Ectodermal cell (in vitro differentiated cells): ENCODE results near the gene USH1C.

Experiments used
- H3K27ac ChIP-seq: 2 replicates; pipeline ENCODE4 v1.7.0; 2013; ENCODE audit warnings: mild to moderate bottlenecking, low read depth, low read length; ENCODE audit not compliant: insufficient read depth, poor library complexity, severe bottlenecking
- H3K27me3 ChIP-seq: 2 replicates; pipeline ENCODE4 v1.7.0; 2013; ENCODE audit warnings: mild to moderate bottlenecking, low read length; ENCODE audit not compliant: insufficient read depth, control insufficient read depth, poor library complexity, severe bottlenecking
- H3K36me3 ChIP-seq: one replicate; pipeline ENCODE4 v1.7.0; 2013; ENCODE audit warnings: low read length; ENCODE audit not compliant: control insufficient read depth, insufficient read depth
- H3K4me1 ChIP-seq: one replicate; pipeline ENCODE4 v1.7.0; 2013; ENCODE audit warnings: low read length; ENCODE audit not compliant: control insufficient read depth, insufficient read depth
- H3K4me3 ChIP-seq: 2 replicates; pipeline ENCODE4 v1.7.0; 2013; ENCODE audit warnings: low read depth, low read length, control low read depth; ENCODE audit not compliant: insufficient read depth
- H3K9me3 ChIP-seq: 2 replicates; pipeline ENCODE4 v1.7.0; 2013; ENCODE audit warnings: mild to moderate bottlenecking, low read length, moderate library complexity; ENCODE audit not compliant: control insufficient read depth
- WGBS, 2 experiments: methylation state at CpG; one replicate each; pipeline ENCODE4 v1.1.7; 2013; ENCODE audit warnings: missing lambda C conversion rate in 2 of 2; 5-methylcytosine and 5-hydroxymethylcytosine counted together

The USH1C gene

DNA sequence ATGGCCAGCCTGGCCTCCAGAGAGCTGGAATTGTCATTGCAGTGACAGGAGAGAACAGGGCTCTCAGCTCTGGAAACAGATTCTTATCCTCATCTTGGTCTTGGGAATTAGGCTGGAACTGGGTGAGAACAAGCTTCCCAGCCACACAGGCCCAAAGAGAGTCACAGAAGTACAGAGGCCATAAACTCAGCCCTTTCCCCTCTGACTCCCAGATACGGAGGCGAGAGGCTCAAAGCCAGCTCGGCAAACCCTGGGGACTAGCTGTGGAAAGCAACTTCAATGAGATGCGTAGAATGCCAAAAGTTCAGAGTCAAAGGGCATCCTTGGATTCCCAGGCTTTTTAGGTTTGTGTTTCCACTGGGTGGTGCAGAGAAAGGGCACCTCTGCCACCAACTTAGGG, 53.3 kb downstream of the USH1C start:
- Histone ChIP-seq H3K27me3 (no peaks in the 10 kb centered on the region), H3K9me3 (no peaks in the 10 kb centered on the region), H3K4me1 (no peaks in the 10 kb centered on the region), H3K36me3 (no peaks in the 10 kb centered on the region), H3K4me3 (no peak overlapping the region), H3K27ac (no peak overlapping the region)
- WGBS, 2 experiments: 76 to 79% methylated on average over 4 of the region's 4 CpGs

GRCh38 chr11:17490232-17490631, 54.0 kb downstream of the USH1C start:
- H3K36me3 ChIP-seq: no peaks in the 10 kb centered on the region
- 93 to 94% methylated on average over 6 of the region's 6 CpGs for whole genome bisulfite sequencing, 2 experiments
- no peaks in the 10 kb centered on the region for H3K27me3 ChIP-seq
- no peaks in the 10 kb centered on the region for H3K4me1 ChIP-seq
- H3K27ac ChIP-seq: no peak overlapping the region
- H3K4me3 ChIP-seq: no peak overlapping the region
- H3K9me3 ChIP-seq: no peaks in the 10 kb centered on the region

GRCh38 chr11:17489751-17490150, 54.5 kb downstream of the USH1C start:
- no peaks in the 10 kb centered on the region for H3K36me3 ChIP-seq
- H3K27me3 ChIP-seq: no peaks in the 10 kb centered on the region
- H3K27ac ChIP-seq: no peak overlapping the region
- no peaks in the 10 kb centered on the region for H3K4me1 ChIP-seq
- no peaks in the 10 kb centered on the region for H3K9me3 ChIP-seq
- WGBS, 2 experiments: 91 to 94% methylated on average over 5 of the region's 5 CpGs
- no peak overlapping the region for H3K4me3 ChIP-seq

DNA sequence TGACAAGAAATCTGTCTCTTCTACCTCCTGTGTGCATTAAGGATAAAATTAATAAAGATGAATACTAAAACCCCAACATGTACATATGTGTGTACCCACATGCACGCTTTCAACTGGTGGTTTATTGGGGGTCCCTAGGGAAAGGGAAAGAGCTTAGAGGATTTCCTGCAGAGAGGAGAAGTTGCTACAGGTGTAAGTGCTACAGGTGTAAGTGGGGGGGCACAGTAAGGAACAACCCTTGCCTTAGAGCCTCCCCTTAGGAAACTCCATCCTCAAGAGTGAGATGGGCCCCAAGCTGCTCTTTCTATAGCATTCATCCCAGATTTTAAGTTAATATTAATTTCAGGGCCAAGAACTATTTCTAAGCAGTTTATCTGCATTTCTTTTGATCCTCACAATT, 55.7 kb downstream of the USH1C start:
- 94 to 100% methylated on average over 1 of the region's 1 CpG for WGBS, 2 experiments
- Histone ChIP-seq H3K27me3 (no peaks in the 10 kb centered on the region), H3K27ac (no peak overlapping the region), H3K9me3 (no peaks in the 10 kb centered on the region), H3K4me1 (no peaks in the 10 kb centered on the region), H3K36me3 (no peaks in the 10 kb centered on the region), H3K4me3 (no peak overlapping the region)

- H3K4me1 ChIP-seq: no peaks in the 10 kb centered on the region
- no peak overlapping the region for H3K4me3 ChIP-seq
These were observed 57.6 kb downstream of the USH1C start for GRCh38 chr11:17486646-17487045.

GRCh38 chr11:17483505-17483904, 60.7 kb downstream of the USH1C start:
- Histone ChIP-seq H3K36me3 (no peaks in the 10 kb centered on the region), H3K9me3 (no peaks in the 10 kb centered on the region), H3K4me1 (no peaks in the 10 kb centered on the region), H3K4me3 (no peak overlapping the region), H3K27ac (no peak overlapping the region), H3K27me3 (peaks cover 9% of the 10 kb centered on the region)
- 82 to 93% methylated on average over 2 of the region's 2 CpGs for WGBS, 2 experiments

More at GRCh38 chr11:17486646-17487045, 57.6 kb downstream of the USH1C start:
- no peak overlapping the region for H3K27ac ChIP-seq
- no peaks in the 10 kb centered on the region for H3K9me3 ChIP-seq
- no peaks in the 10 kb centered on the region for H3K27me3 ChIP-seq
- H3K36me3 ChIP-seq: no peaks in the 10 kb centered on the region
- 90 to 93% methylated on average over 5 of the region's 5 CpGs for WGBS, 2 experiments

DNA sequence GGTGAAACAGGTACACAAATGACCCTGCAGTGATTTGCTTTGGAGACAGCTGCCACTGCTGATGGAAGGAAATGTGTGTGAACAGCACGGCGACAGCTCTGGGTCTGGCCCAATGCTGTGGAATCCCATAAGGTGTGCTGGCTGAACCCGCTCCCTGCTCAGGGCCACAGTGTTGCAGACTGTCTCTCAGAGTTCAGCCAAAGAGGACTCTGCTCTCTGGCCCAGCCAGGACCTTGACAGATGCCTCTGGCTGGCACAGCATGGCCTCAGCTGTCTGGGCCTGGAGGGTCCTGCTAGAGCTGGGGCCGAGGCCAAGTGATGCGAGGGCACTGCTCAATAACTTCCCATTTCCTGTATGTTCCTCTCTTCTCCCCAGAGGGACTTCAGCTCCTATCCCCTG, 62.3 kb downstream of the USH1C start:
- Histone ChIP-seq H3K27ac (no peak overlapping the region), H3K36me3 (no peaks in the 10 kb centered on the region), H3K9me3 (no peaks in the 10 kb centered on the region), H3K27me3 (peaks cover 24% of the 10 kb centered on the region), H3K4me1 (no peaks in the 10 kb centered on the region), H3K4me3 (no peak overlapping the region)
- 95 to 97% methylated on average over 5 of the region's 5 CpGs for WGBS, 2 experiments

GRCh38 chr11:17479284-17480214, 64.7 kb downstream of the USH1C start:
- WGBS, 2 experiments: 28 to 31% methylated on average over 13 of the region's 14 CpGs
- Histone ChIP-seq H3K4me3 (no peak overlapping the region), H3K4me1 (peaks cover 7% of the 10 kb centered on the region), H3K27me3 (peaks cover 47% of the 10 kb centered on the region), H3K36me3 (no peaks in the 10 kb centered on the region), H3K9me3 (no peaks in the 10 kb centered on the region), H3K27ac (no peak overlapping the region)

GRCh38 chr11:17478070-17478469, 66.1 kb downstream of the USH1C start:
- 55 to 57% methylated on average over 6 of the region's 6 CpGs for whole genome bisulfite sequencing, 2 experiments
- no peaks in the 10 kb centered on the region for H3K36me3 ChIP-seq
- H3K27ac ChIP-seq: no peak overlapping the region
- H3K9me3 ChIP-seq: no peaks in the 10 kb centered on the region
- peaks cover 59% of the 10 kb centered on the region for H3K27me3 ChIP-seq
- no peak overlapping the region for H3K4me3 ChIP-seq
- peaks cover 9% of the 10 kb centered on the region for H3K4me1 ChIP-seq

GRCh38 chr11:17477361-17477760, 66.9 kb downstream of the USH1C start:
- no peak overlapping the region for H3K27ac ChIP-seq
- 56 to 60% methylated on average over 6 of the region's 6 CpGs for WGBS, 2 experiments
- no peaks in the 10 kb centered on the region for H3K9me3 ChIP-seq
- H3K4me3 ChIP-seq: no peak overlapping the region
- peaks cover 16% of the 10 kb centered on the region for H3K4me1 ChIP-seq
- H3K36me3 ChIP-seq: no peaks in the 10 kb centered on the region
- peaks cover 62% of the 10 kb centered on the region for H3K27me3 ChIP-seq
